Loucy (cell line): ENCODE results near the gene TOP2A.

Experiments used
- CTCF ChIP-seq: fragments of 200-600 bp; sonication (generic); conservative IDR thresholded peaks from 2 replicates; pipeline ENCODE4 v1.5.1; 2014; ENCODE audit warnings: mild to moderate bottlenecking, antibody characterized with exemption, low read length
- EZH2phosphoT487 ChIP-seq: fragments of 200-600 bp; IDR thresholded peaks from 2 replicates; pipeline ENCODE4 v1.6.1; 2018; ENCODE audit warnings: antibody characterized with exemption, mild to moderate bottlenecking, moderate library complexity, borderline replicate concordance

DNA sequence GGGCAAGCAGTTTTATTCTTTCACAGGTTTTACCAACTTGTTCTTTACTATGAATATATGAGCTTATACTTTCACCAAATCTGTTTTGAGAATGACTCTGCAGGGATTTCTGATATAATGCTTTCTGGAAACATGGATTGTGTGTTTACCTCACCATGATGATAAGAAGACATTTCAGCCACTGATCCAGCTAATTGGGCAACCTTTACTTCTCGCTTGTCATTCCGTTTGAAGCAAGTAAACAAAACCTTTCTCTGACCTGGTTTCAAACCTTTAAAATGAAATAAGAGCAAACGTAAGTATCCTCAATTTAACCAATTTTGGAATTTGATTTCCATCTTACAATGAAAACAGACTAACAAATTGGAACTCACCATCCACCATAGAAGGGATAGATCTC is 13.7 kb downstream of the TOP2A start:
- TF ChIP-seq CTCF (no peak), EZH2phosphoT487 (no peak)
